Progenitor cell of endocrine pancreas (in vitro differentiated cells): ENCODE data around the gene APOBR. TPM values are rescaled to one million over a fixed set of nuclear protein-coding genes. Genes with fewer than 3 reads are reported as not detected.
A peak's percentile ranks its signal among the peaks of the same experiment; 100 is the strongest.

ENCODE experiments used
- DNase-seq: peaks from one replicate; pipeline ENCODE4 v3.0.0; 2021; ENCODE audit warnings: low spot score; ENCODE audit not compliant: unreplicated experiment
- H3K27ac Mint-ChIP-seq: 2 replicates; pipeline ENCODE4 v1.8.0; 2021; ENCODE audit warnings: mild to moderate bottlenecking, moderate library complexity, mixed read lengths
- H3K27me3 Mint-ChIP-seq: 2 replicates; pipeline ENCODE4 v1.8.0; 2021; ENCODE audit warnings: mixed read lengths
- H3K36me3 Mint-ChIP-seq: 2 replicates; pipeline ENCODE4 v1.8.0; 2022; ENCODE audit warnings: mixed read lengths; ENCODE audit not compliant: insufficient read depth
- H3K4me1 Mint-ChIP-seq: 2 replicates; pipeline ENCODE4 v1.8.0; 2021; ENCODE audit warnings: low read depth, mixed read lengths
- H3K4me3 Mint-ChIP-seq: 2 replicates; pipeline ENCODE4 v1.8.0; 2021; ENCODE audit warnings: low read depth, mild to moderate bottlenecking, moderate library complexity, mixed read lengths
- H3K9me3 Mint-ChIP-seq: 2 replicates; pipeline ENCODE4 v1.8.0; 2021; ENCODE audit warnings: low read depth, mixed read lengths
- total RNA-seq: library from RNA; stranded (reverse); gene quantifications from 2 replicates; pipeline ENCODE4 v1.2.1, GENCODE V29; 2021
- TF ChIP-seq, protein P1 (sequence below): fragments of 200-600 bp; sonication (generic); IDR thresholded peaks from one replicate; pipeline ENCODE4 v1.5.0; 2021; ENCODE audit warnings: antibody characterized with exemption, mild to moderate bottlenecking; ENCODE audit not compliant: unreplicated experiment

The APOBR gene
- total RNA-seq, 1 donor from 2014 or later: 0.22 TPM

DNA sequence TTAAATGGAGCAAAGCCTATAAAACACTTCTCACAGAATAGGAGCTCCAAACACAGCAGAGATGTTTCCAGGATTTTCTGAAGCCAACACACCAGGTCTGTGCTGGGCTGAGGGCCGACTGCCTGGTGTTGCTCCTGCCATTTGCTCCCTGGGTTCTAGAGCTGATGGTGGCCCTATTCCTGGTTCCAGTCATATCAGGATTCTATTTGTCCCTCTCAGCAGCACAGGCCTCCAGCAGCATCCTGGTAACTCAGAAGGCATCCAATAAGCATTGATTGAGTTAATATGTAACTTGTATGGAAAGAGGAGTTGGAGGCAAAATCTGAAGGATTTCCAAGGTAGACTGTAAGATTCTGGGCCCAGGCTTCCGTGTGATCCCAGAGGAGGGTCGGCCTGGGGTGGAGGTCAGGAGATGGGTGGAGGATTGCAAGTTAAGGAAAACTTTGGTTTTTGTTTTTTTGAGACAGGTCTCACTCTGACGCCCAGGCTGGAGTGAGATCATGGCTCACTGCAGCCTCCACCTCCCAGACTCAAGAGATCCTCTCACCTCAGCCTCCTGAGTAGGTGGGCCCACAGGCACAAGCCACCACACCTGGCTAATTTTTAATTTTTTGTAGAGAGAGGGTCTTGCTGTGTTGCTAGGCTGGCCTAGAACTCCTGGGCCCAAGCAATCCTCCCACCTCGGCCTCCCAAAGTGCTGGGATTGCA, 38.7 kb downstream of the APOBR start:
- Mint-ChIP-seq H3K4me3 (no peak overlapping the region), H3K4me1 (peaks cover 18% of the 10 kb centered on the region), H3K27ac (peak overlapping the region; percentile 41), H3K27me3 (no peaks in the 10 kb centered on the region), H3K9me3 (no peaks in the 10 kb centered on the region), H3K36me3 (no peaks in the 10 kb centered on the region)
- TF ChIP-seq, protein P1, sequence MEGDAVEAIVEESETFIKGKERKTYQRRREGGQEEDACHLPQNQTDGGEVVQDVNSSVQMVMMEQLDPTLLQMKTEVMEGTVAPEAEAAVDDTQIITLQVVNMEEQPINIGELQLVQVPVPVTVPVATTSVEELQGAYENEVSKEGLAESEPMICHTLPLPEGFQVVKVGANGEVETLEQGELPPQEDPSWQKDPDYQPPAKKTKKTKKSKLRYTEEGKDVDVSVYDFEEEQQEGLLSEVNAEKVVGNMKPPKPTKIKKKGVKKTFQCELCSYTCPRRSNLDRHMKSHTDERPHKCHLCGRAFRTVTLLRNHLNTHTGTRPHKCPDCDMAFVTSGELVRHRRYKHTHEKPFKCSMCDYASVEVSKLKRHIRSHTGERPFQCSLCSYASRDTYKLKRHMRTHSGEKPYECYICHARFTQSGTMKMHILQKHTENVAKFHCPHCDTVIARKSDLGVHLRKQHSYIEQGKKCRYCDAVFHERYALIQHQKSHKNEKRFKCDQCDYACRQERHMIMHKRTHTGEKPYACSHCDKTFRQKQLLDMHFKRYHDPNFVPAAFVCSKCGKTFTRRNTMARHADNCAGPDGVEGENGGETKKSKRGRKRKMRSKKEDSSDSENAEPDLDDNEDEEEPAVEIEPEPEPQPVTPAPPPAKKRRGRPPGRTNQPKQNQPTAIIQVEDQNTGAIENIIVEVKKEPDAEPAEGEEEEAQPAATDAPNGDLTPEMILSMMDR: no peak
- DNase-seq: no peak

DNA sequence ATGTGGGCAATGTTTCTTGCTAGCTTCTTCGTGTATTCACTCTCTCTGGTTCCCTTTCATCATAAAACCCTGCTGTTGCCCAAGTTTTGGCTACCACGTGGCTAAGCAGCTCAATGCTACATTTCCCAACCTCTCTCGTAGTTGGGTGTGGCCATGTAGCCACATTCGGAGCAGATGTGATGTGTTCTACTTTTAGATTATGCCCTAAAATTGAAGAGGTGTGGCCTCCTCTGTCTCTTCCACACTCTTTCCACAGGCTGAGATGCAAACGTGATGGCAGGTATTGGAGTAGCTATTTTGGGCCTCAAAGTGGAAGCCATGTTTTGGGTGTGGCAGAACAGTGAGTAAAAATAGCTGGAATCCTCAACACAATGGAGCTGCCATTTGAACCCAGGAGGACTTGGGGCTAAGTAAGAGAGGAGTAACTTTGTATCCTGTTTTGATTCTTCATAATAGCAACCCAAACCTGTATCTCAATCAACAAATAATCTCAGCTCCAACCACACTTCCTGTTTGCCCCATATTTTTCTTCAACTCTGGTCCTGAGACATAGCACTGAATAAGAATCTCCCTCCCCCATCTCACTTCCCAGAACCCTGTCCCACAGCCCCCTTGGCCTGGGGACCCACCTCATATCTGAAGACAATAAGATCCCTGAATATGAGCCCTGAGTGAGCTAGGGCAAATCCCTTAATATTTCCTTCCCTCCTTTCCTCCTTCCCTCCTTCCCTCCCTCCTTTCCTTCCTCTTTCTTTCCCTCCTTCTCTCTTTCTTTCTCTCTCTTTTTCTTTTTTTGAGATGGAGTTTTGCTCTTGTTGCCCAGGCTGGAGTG, 40.3 kb downstream of the APOBR start:
- no peaks in the 10 kb centered on the region for H3K9me3 Mint-ChIP-seq
- DNase-seq: no peak
- H3K27ac Mint-ChIP-seq: no peak overlapping the region
- TF ChIP-seq, protein P1: no peak
- peaks cover 8% of the 10 kb centered on the region for H3K4me1 Mint-ChIP-seq
- H3K36me3 Mint-ChIP-seq: no peaks in the 10 kb centered on the region
- no peaks in the 10 kb centered on the region for H3K27me3 Mint-ChIP-seq
- H3K4me3 Mint-ChIP-seq: no peak overlapping the region

DNA sequence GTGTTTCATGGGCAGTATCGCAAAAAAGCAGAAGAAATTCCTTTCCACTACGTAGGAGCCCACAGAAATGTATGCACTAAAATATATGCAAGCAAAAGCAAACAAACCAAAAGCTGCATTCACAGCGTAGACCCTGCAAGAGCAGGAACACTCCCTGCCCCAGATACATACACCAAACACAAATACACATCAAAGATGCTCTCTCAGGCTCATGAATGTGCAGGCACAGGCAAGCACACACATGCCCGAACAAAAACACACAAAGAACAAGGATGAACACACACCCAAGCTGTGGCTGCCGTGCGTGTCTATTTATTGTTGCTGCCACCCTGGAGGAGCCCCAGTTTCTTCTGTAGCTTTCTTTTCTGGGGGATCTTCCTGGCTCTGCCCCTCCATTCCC, 42.6 kb downstream of the APOBR start:
- Mint-ChIP-seq H3K4me3 (no peak overlapping the region), H3K27ac (no peak overlapping the region), H3K27me3 (no peaks in the 10 kb centered on the region)

DNA sequence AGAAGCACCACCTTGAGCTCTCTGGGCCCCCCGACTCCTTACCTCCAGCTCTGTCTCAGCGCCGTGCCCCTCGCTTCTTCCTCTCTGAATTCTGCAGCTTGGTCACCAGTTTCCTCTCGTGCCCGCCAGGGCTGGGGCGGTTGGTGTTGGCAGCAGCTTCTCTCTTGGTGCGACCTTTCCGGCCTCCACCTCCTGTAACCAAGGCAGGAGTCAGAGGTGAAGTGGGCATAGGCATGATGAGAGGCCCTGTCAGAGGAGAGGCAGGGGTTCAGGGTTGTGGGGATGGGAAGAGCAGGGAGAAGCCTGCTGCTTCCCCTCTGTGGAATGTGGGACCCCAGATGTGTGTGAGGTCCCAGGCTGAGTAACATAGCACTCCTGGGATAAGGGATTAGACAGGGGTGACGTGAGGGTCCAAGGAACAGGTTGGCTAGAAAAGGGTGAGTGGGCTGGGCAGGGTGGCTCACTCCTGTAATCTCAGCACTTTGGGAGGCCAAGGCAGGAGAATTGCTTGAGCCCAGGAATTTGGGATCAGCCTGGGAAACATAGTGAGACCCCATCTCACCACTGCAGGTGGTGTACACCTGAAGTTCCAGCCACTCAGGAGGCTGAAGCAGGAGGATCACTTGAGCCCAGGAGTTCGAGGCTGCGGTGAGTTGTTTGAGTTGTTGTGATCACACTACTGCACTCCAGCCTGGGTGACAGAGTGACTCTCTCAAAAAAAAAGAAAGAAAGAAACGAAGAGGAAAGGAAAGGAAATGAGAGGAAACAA, 43.7 kb downstream of the APOBR start:
- no peaks in the 10 kb centered on the region for H3K36me3 Mint-ChIP-seq
- TF ChIP-seq, protein P1: no peak
- no peak for DNase-seq
- no peaks in the 10 kb centered on the region for H3K27me3 Mint-ChIP-seq
- no peaks in the 10 kb centered on the region for H3K9me3 Mint-ChIP-seq
- no peak overlapping the region for H3K4me3 Mint-ChIP-seq
- no peak overlapping the region for H3K27ac Mint-ChIP-seq
- peaks cover 3% of the 10 kb centered on the region for H3K4me1 Mint-ChIP-seq

More for the DNA sequence above, 42.6 kb downstream of the APOBR start:
- TF ChIP-seq, protein P1: no peak
- H3K4me1 Mint-ChIP-seq: peaks cover 8% of the 10 kb centered on the region
- no peak for DNase-seq
- no peaks in the 10 kb centered on the region for H3K36me3 Mint-ChIP-seq
- H3K9me3 Mint-ChIP-seq: no peaks in the 10 kb centered on the region
